CD4-positive, alpha-beta T cell (primary cell): ENCODE measurements around the gene HM13. TPM values are rescaled to one million over a fixed set of nuclear protein-coding genes. Genes with fewer than 3 reads are reported as not detected.
"Not testable (repeated sequence)": the region's sequence is repeated elsewhere in the genome, so short reads cannot be mapped to it uniquely, and the experiment has no call there.

ENCODE experiments used
- ATAC-seq: fragments of 200-7000 bp; cut with Tn5 transposase; one replicate; pipeline ENCODE4 v1.10.0; 2022; ENCODE audit warnings: mild to moderate bottlenecking; ENCODE audit not compliant: poor library complexity
- CTCF ChIA-PET: fragments of 350-600 bp; sonication (Branson Sonifier 250); formaldehyde crosslinking; loops from one replicate; lab custom pipeline; 2021; ENCODE audit warnings: antibody characterized with exemption, inconsistent platforms; lab: Charles Lee
- POLR2A ChIA-PET: fragments of 350-600 bp; sonication (Branson Sonifier 250); formaldehyde crosslinking; loops from one replicate; lab custom pipeline; 2021; ENCODE audit warnings: antibody characterized with exemption, inconsistent platforms; lab: Charles Lee
- DNase-seq, 14 experiments: peaks; one replicate each; pipeline ENCODE4 v3.0.0-alpha.2; 2013 to 2020; ENCODE audit warnings: mixed read lengths in 2 of 14
- H3K27ac ChIP-seq, 2 donors: one replicate each; pipeline versions ENCODE4 v1.5.1 to v1.7.0; 2013; ENCODE audit warnings: low read length in 2 of 2, low read depth in 1 of 2, mild to moderate bottlenecking in 1 of 2
- H3K27me3 ChIP-seq, 2 experiments: 1 replicate in 1 of 2; 2 replicates in 1 of 2; pipeline versions ENCODE4 v1.6.1 to v1.7.0; 2013; ENCODE audit warnings: low read length in 2 of 2, control low read depth in 1 of 2, mild to moderate bottlenecking in 1 of 2, moderate library complexity in 1 of 2; ENCODE audit not compliant: insufficient read depth in 2 of 2, control insufficient read depth in 1 of 2
- H3K36me3 ChIP-seq: one replicate; pipeline ENCODE4 v1.6.1; 2013; ENCODE audit warnings: low read length, control low read depth; ENCODE audit not compliant: insufficient read depth
- H3K4me1 ChIP-seq: one replicate; pipeline ENCODE4 v1.6.1; 2013; ENCODE audit warnings: low read length, control low read depth; ENCODE audit not compliant: insufficient read depth
- H3K4me3 ChIP-seq: one replicate; pipeline ENCODE4 v1.5.1; 2013; ENCODE audit warnings: mild to moderate bottlenecking, low read length, moderate library complexity
- H3K9me3 ChIP-seq, 2 experiments: 1 replicate in 1 of 2; 2 replicates in 1 of 2; pipeline versions ENCODE4 v1.6.1 to v1.7.0; 2013; ENCODE audit warnings: low read length in 2 of 2, mild to moderate bottlenecking in 2 of 2, control low read depth in 1 of 2, moderate library complexity in 1 of 2; ENCODE audit not compliant: control insufficient read depth in 1 of 2, insufficient read depth in 1 of 2
- H3K27ac Mint-ChIP-seq: one replicate; pipeline ENCODE4 v1.8.0; 2020; ENCODE audit warnings: mixed read lengths
- H3K27me3 Mint-ChIP-seq: one replicate; pipeline ENCODE4 v1.8.0; 2021; ENCODE audit warnings: mixed read lengths
- H3K36me3 Mint-ChIP-seq: one replicate; pipeline ENCODE4 v1.8.0; 2021; ENCODE audit warnings: low read depth, mixed read lengths
- H3K4me1 Mint-ChIP-seq: one replicate; pipeline ENCODE4 v1.8.0; 2021; ENCODE audit warnings: low read depth, mixed read lengths
- H3K4me3 Mint-ChIP-seq: one replicate; pipeline ENCODE4 v1.8.0; 2020; ENCODE audit warnings: mild to moderate bottlenecking, mixed read lengths
- H3K9me3 Mint-ChIP-seq: one replicate; pipeline ENCODE4 v1.8.0; 2020; ENCODE audit warnings: mixed read lengths
- CTCF ChIP-seq: fragments of 200-600 bp; IDR thresholded peaks from one replicate; pipeline ENCODE4 v1.8.0; 2022; ENCODE audit warnings: antibody characterized with exemption, mild to moderate bottlenecking
- intact Hi-C, 2 experiments: fragments of 100-400 bp; cut with DNase I in 1 of 2; cut with micrococcal nuclease in 1 of 2; formaldehyde crosslinking; loops; one replicate each; pipeline versions ENCODE4 v1.15.1 to v1.9.0; 2023 to 2025; cut with DNase I, micrococcal nuclease
- total RNA-seq, 174 experiments: library from RNA in 2 of 174; stranded (reverse) in 2 of 174; gene quantifications; one replicate each; pipeline ENCODE4 v1.2.3 and lab custom pipeline; 2021 to 2026

HM13 gene
- total RNA-seq, 2 experiments from 2014 or later, result 97.8 to 113 TPM

GRCh38 chr20:31595654-31596411, 81.6 kb downstream of the HM13 start:
- TF ChIP-seq CTCF, result no peak
- POLR2A ChIA-PET, result interaction anchor here (1.3 kb wide), 1 partner anchor 28 kb away, joined by 5 read pairs; no protein-coding TSS in a partner anchor
- H3K27ac ChIP-seq, result no peak overlapping the region
- no peaks in the 10 kb centered on the region for H3K4me1 ChIP-seq
- no peaks in the 10 kb centered on the region for H3K36me3 ChIP-seq
- Mint-ChIP-seq H3K4me1 (no peaks in the 10 kb centered on the region), H3K27ac (no peak overlapping the region), H3K4me3 (no peak overlapping the region), H3K27me3 (peaks cover 6% of the 10 kb centered on the region), H3K36me3 (no peaks in the 10 kb centered on the region), H3K9me3 (no peaks in the 10 kb centered on the region)
- CTCF ChIA-PET, result interaction anchor here (2.2 kb wide), 1 partner anchor 16 kb away, joined by 10 read pairs; no protein-coding TSS in a partner anchor
- DNase-seq, result no peak
- H3K9me3 ChIP-seq, result no peaks in the 10 kb centered on the region
- peaks cover 0 to 3% of the 10 kb centered on the region in 2 experiments for H3K27me3 ChIP-seq
- intact Hi-C loops, result no loop called here
- no peak overlapping the region for H3K4me3 ChIP-seq
- no peak for ATAC-seq

- H3K27me3 ChIP-seq, H3K9me3 ChIP-seq, H3K4me1 Mint-ChIP-seq, H3K27me3 Mint-ChIP-seq, H3K36me3 ChIP-seq, ATAC-seq, H3K9me3 Mint-ChIP-seq, H3K4me3 ChIP-seq, H3K4me3 Mint-ChIP-seq, H3K27ac ChIP-seq, H3K27ac Mint-ChIP-seq, H3K4me1 ChIP-seq, DNase-seq, intact Hi-C loops, H3K36me3 Mint-ChIP-seq: not testable (repeated sequence)
- ChIA-PET CTCF (interaction anchor here (2.2 kb wide), 1 partner anchor 16 kb away, joined by 10 read pairs; no protein-coding TSS in a partner anchor), POLR2A (interaction anchor here (1.3 kb wide), 1 partner anchor 29 kb away, joined by 5 read pairs; no protein-coding TSS in a partner anchor)
Observed at GRCh38 chr20:31596412-31596715, 82.1 kb downstream of the HM13 start.

DNA sequence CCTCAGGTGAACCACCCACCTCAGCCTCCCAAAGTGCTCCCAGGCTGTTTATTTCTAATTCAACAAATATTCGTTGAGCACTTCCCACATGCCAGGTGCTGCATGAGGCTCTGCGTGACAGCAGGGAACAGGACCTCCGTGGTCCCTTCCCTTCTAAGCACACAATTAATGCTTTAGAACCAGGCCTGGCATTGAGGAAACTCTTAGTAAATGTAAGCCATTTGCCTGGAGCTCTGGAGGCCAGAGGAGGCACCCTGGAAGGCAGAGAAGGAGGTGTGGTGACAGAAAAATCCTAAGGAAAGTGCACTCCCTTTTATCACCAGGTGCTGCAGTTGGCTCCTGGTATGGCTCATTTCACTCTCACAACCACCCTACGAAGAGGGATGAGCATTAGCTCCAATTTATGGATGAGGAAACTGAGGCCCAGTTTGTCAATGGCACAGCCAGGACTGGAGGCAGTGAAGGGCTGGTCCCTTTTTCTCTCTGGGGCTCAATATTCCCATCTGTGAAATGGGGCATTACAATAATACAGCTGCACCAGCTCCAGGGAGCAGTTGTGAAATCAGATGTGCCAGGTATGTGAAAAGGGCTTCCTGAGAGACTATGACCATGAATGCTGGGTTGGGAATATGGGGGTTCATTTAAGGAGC, 82.7 kb downstream of the HM13 start:
- no peaks in the 10 kb centered on the region for H3K36me3 Mint-ChIP-seq
- Histone ChIP-seq H3K9me3 (no peaks in the 10 kb centered on the region), H3K4me3 (no peak overlapping the region), H3K36me3 (no peaks in the 10 kb centered on the region), H3K27me3 (no peaks in the 10 kb centered on the region), H3K27ac (no peak overlapping the region), H3K4me1 (no peaks in the 10 kb centered on the region)
- DNase-seq (no peak), ATAC-seq (no peak)
- peaks cover 6% of the 10 kb centered on the region for H3K27me3 Mint-ChIP-seq
- ChIA-PET POLR2A (interaction anchor here (1.3 kb wide), 1 partner anchor 30 kb away, joined by 5 read pairs; no protein-coding TSS in a partner anchor), CTCF (interaction anchor here (2.2 kb wide), 1 partner anchor 15 kb away, joined by 10 read pairs; no protein-coding TSS in a partner anchor)
- no peaks in the 10 kb centered on the region for H3K4me1 Mint-ChIP-seq
- no peak for TF ChIP-seq CTCF
- H3K4me3 Mint-ChIP-seq, result no peak overlapping the region
- no peaks in the 10 kb centered on the region for H3K9me3 Mint-ChIP-seq
- intact Hi-C loops, result no loop called here
- H3K27ac Mint-ChIP-seq, result no peak overlapping the region
